OCI-M1 (cell line): ENCODE measurements around the gene AFG3L2.

Experiments used
- DNase-seq: peaks from one replicate; lab custom pipeline; 2025; lab: John Stamatoyannopoulos, UW

The AFG3L2 gene

GRCh38 chr18:12324991-12325725 is 51.9 kb downstream of the AFG3L2 start:
- no peak for DNase-seq

DNA sequence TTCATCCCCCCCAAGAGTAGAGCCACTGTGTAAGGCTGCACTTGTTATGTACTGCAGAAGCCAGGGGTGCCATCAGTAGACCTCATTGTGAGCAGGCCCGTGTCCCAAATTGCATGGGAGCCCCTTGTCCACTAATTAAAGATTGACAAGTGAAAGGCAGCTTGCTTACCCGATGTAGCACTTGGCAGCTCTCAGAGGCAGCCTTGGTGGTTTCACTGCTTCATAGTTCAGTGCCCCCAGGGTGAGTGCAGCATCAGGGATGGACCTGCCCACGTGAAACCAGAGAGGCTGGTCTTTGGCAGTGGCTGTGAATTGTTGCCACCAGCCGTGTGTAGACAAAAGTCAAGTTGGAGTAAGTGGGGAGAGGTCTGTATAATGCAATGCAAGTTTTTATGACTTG is 55.7 kb downstream of the AFG3L2 start:
- DNase-seq: no peak

DNA sequence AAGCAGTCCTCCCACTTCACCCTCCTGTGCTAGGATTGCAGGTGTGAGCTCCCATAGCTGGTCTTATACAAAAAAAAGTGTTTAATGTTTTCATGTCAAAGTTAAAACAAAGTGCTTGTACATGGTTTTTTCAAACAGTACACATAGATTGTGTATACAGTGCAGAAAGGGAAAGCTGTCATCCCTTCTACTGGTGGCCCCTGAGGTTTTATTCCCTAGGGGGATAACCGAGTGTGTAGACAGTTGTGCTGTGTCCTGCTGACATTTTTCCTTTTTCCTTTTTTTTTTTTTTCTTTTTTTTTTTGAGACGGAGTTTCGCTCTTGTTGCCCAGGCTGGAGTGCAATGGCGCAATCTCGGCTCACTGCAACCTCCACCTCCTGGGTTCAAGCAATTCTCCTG is 58.2 kb downstream of the AFG3L2 start:
- DNase-seq: no peak

- DNase-seq: no peak
Observed at GRCh38 chr18:12318334-12318697, 58.7 kb downstream of the AFG3L2 start.

DNA sequence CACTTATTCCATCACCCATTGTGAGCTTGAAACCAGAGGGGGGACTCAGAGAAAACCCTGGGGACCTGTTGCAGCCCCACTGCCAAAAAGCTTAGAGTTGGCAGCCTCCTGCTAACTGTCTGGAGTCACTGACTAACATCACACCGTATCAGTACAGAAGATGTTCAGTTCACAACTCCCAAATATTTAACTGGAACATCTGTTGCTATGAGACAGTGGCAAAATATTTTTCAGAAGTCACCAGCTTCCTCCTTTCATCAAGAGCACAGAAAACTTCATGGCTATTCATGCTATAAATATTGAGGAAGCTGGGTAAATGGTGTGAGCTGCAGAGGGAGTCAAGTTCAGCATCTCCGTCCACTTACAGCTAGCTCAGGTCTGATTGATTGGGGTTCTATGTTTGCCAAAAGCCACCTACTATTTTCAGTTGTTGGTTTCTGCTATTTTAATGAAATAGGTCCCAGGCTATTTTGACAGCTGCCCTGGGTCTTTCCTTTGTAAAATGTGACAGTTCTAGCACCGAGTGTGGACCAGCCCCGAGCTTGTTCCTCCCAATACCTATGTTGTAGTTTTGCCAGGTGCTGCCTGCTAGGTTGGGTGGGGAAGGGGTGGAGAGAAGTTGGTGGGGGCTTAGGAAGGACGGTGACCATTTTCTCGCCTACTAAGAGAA is 59.2 kb downstream of the AFG3L2 start:
- no peak for DNase-seq

- no peak for DNase-seq
Observed at GRCh38 chr18:12315911-12316310, 61.1 kb downstream of the AFG3L2 start.

DNA sequence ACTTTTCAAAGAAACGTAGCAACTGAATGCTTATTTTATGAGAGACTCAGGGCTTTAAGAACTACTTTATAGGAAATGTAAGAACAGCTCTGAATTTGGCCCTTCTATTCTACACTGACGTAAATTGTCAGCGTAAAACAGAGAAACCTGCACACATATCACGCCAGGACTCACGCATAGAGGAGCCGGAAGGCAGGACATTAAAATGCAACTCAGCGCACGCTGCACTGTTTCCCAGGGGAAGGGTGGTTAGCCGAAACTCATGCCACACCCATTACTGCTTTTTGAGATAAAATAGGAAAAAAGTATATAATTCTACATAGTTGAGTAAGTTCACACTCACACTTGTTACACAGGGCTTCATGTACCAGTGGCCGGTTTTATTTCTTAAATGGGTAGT is 61.5 kb downstream of the AFG3L2 start:
- DNase-seq: no peak

DNA sequence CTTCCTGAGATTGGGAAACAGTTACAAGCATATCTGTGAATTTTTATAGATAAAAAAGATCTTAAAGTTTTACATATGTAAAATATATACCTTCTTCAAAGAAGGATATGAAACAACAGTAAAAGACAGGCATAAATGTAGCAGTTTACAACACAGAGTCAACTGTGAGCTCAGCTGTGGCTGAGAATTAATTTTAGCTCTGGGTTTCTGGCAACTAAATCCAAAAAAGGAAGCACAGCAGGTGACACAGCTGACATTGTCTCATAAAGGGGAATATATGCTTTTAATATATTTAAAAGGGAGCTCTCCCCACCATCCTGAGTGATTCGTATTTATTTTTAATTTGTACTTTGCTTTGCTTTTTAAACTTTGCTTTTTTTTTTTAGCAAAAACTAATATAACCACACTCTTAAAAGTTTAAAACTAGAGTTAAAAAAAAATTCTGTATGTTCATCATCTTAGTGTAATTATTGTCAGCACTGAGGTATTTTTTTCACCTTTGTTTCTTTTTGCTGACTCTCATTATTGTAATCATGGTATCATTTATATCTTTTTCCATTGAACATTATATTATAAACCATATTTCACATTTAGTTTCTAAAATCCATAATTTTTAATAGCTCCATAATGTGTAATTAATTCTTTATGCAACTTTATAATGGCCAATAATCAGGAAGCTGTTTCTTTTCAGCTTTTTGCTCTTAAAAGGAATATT is 62.3 kb downstream of the AFG3L2 start:
- no peak for DNase-seq

GRCh38 chr18:12313530-12314245 is 63.3 kb downstream of the AFG3L2 start:
- DNase-seq: no peak

- no peak for DNase-seq
Observed at GRCh38 chr18:12312976-12313375, 64.1 kb downstream of the AFG3L2 start.

DNA sequence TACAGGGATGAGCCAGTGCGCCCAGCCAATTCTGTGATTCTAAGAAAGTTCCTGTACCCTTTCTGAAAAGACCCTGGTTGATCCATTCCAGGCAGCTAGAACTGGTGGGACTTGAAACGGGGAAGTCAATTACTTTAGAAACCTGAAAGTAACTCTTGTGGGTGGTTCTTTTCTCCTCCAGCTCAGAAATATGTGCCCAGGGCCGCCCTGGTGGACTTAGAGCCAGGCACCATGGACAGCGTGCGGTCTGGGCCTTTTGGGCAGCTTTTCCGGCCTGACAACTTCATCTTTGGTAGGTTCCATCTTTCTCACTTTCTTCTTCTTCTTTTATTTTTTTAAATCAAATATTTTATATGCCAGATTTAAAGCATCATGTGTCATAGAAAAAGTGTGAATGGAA is 66.3 kb downstream of the AFG3L2 start:
- no peak for DNase-seq

- no peak for DNase-seq
Observed at GRCh38 chr18:12309683-12310198, 67.3 kb downstream of the AFG3L2 start.

DNA sequence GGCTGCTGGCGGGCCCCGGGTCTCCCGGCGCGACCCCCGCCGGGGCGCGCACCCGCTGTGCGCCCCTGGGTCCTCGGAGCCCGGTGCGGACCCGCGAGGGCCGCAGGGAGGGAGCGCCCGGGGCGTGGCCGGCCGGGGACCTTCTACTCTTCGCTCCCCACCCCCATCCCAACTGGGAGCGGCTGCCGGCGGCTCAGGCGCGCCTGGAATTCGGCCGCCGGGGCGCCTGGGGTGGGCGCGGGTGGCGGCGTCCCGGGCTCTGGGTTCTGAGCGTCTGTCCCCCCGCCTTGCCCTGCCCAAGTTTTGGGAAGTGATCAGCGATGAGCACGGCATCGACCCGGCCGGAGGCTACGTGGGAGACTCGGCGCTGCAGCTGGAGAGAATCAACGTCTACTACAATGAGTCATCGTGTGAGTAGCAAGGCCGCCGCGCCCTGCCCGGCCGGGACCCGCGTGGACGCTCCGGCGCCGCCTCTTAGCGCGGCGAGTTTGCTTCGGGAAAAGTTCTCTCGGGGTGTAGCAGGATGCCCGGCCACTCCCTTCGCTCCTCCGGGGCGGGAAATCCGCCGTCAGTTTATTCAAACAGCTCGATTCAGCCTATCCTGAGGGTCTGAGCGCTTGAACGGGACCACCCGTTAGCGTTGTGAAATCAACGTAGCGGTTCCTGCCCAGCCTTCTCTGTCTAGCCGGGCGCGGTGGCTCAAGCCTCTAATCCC is 68.5 kb downstream of the AFG3L2 start:
- peak; percentile 64 for DNase-seq

DNA sequence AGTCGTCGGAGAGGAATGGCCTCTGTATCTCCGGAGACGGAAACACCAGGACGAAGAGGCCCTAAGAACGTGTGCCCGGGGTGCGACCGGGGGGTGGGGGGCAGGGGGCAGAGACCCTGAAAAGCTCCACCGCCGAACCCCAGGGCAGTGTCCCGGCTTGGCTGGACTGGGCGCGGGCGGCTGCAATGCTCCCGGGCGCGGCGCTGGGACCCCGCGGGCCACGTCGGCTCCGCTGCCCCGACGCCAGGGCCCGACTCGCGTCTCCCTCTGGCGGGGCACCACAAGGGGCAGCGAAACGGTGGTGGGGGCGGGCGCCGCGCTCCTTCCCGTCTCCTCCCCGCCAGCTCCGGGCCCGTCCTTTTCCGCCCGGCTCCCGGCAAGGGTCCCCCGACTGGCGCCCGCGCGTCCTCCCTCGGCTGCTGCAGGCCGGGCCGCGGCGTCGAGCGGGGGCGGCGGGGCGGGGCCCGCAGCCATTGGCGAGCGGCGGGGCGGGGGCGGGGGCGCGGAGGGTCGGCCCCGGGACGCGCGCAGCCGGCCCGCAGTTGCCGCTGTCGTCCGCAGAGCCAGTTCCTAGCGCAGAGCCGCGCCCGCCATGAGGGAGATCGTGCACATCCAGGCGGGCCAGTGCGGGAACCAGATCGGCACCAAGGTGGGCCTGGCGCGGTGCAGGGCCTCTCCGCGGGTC is 69.2 kb downstream of the AFG3L2 start, which contains the start of gene TUBB6:
Gene TUBB6 (plus strand): TSS at position 541 of the 685 bp plus-strand sequence. CDS start 52 bp downstream, at position 593.
- DNase-seq: peak; percentile 63

DNA sequence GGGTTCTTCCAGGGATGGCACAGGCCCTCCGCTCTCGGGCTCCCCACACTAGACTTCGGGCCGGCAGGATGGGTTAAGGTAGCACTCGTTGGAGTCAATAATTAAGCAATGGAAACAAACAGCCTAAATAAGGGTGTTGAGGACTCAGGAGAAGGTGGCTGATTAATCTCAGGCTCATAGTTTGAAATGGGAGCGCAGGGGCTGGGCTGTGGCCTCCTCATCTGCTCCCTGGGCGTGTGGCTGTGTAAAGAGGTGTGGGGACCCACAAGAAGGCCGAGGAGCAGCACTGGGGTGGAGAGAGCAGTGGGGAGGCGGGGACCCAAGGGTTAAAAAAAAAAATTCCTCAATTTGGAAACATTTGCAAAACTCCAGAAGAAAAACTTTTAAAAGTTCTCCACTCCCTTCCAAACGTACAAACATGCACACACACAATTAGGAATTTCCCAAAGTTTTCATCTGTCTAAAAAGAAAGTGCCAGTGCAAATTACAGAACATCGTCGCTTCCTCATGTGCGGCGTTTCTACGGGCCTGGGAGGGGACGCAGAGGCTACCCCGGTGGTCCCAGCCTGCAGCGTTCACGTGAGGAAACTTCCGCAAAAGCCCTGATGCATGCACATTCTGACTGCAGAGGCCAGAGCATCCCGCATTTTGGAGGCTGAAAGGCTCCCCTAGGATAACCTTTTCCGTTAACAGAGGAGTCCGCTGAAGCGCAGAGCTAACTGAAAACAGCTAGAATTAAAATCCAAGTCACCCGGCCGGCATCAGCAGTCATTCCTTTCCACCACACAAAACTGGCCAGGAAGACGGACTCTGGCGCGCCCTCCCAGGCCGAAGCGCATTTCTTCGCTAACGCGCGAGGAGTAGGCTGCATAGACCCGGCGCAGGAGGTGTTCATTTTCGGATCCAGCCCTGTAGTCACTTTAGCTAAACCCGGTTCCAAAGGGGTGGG is 70.0 kb downstream of the AFG3L2 start:
- peak; percentile 47 for DNase-seq

- DNase-seq: no peak
Observed at GRCh38 chr18:12305930-12306629, 70.9 kb downstream of the AFG3L2 start.

DNA sequence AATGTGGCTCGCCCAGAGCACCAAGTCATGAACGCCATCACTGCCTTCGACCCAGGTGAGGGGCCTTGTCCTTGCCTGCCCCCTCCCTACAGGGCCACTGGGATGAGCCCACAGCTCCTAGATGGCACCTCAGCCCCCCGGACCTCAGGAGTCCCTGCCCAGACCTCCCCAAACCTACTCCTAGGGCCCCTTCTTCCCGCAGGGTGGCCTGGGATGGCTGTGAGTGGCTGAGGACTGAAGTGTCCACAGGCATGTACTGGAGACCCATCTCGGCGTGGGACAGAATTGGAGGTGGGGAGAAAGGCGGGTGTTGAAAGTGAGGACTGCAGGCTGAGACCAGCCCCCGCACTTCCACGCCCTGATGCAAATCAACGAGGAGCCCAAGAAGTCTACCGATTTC is 71.8 kb downstream of the AFG3L2 start:
- no peak for DNase-seq

DNA sequence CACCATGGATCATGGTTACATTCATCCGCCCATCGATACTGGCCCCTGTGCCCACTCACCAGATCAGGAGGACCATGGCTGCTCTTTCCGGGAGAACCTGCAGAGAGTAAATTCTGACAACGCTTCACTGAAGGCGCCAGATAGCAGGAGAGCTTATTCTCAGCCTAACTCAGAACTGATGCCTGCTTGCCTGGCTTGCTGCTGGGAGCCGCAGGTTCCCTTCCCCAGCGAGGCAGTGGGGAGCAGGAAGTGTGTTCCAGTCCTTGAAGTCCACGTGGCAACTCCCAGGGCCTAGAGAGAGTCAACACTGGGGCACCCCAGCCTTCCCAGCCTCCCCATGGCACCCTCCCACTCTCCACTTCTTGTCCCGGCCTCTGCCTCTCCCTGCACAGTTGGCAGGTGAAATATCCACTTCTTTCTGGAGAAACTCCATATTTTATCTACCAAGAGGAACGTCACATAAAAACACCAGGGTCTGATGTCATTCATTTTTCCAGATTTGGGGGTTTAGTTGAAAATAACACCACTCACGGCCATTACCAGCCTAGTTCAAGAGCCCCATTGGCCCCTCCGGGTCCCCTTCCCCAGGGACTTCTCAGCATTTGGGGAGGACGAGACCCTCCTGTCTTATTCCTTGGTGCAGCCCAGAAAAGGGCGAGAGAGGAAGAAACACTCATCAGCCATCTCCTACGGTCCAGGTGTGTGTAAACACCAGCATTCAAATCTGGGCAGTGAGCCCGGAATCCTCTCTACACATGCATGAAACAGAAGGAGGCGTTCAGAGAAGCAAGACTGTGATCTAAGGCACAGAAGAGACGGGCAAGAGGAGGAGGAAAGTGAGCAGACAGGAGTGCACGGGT is 72.4 kb downstream of the AFG3L2 start:
- DNase-seq: no peak
